ENCODE measurements around the gene PDE6D. TPM values are rescaled to one million over a fixed set of nuclear protein-coding genes. Genes with fewer than 3 reads are reported as not detected.

The PDE6D gene
- total RNA-seq, 2 donors from 2014 or later, result 17.3 to 31.8 TPM

GRCh38 chr2:231816327-231817026 lies 35.4 kb upstream of the PDE6D start:
- Histone ChIP-seq H3K4me1 (replicated peaks) (no peaks in the 10 kb centered on the region), H3K36me3 (no peaks in the 10 kb centered on the region), H3K27ac (no peak overlapping the region), H3K4me3 (no peak overlapping the region), H3K27me3 (replicated peaks; ENCODE audit: insufficient read depth) (no peaks in the 10 kb centered on the region), H3K9me3 (no peaks in the 10 kb centered on the region)
- WGBS, result 82% methylated on average over 8 of the region's 8 CpGs
- intact Hi-C loops (cut with DNase I), result no loop called here
- TF ChIP-seq POLR2A (IDR thresholded peaks at IDR 0.05) (no peak), POLR2AphosphoS5 (IDR thresholded peaks at IDR 0.05) (no peak), CTCF (IDR thresholded peaks at IDR 0.05) (no peak)
- no peak for DNase-seq (ENCODE audit: low spot score)

- Histone ChIP-seq H3K4me3 (no peak overlapping the region), H3K9me3 (no peaks in the 10 kb centered on the region), H3K27me3 (replicated peaks; ENCODE audit: insufficient read depth) (no peaks in the 10 kb centered on the region), H3K27ac (no peak overlapping the region), H3K4me1 (replicated peaks) (no peaks in the 10 kb centered on the region), H3K36me3 (peaks cover 0 to 6% of the 10 kb centered on the region in 2 donors)
- TF ChIP-seq CTCF (IDR thresholded peaks at IDR 0.05), result no peak
- TF ChIP-seq POLR2A (IDR thresholded peaks at IDR 0.05), result no peak
- no peak for TF ChIP-seq POLR2AphosphoS5 (IDR thresholded peaks at IDR 0.05)
- no peak for DNase-seq (ENCODE audit: low spot score)
- intact Hi-C loops (cut with DNase I), result no loop called here
Observed at GRCh38 chr2:231810905-231811304, 29.8 kb upstream of the PDE6D start.

GRCh38 chr2:231807020-231807419 lies 25.9 kb upstream of the PDE6D start:
- Histone ChIP-seq H3K4me1 (replicated peaks) (no peaks in the 10 kb centered on the region), H3K9me3 (no peaks in the 10 kb centered on the region), H3K4me3 (no peak overlapping the region), H3K36me3 (peaks cover 0 to 6% of the 10 kb centered on the region in 2 donors), H3K27ac (no peak overlapping the region), H3K27me3 (replicated peaks; ENCODE audit: insufficient read depth) (no peaks in the 10 kb centered on the region)
- no peak for DNase-seq (ENCODE audit: low spot score)
- no peak for TF ChIP-seq POLR2A (IDR thresholded peaks at IDR 0.05)
- TF ChIP-seq CTCF (IDR thresholded peaks at IDR 0.05), result no peak
- no peak for TF ChIP-seq POLR2AphosphoS5 (IDR thresholded peaks at IDR 0.05)
- 58% methylated on average over 2 of the region's 2 CpGs for WGBS
- intact Hi-C loops (cut with DNase I), result no loop called here

- TF ChIP-seq POLR2A (IDR thresholded peaks at IDR 0.05) (no peak), CTCF (IDR thresholded peaks at IDR 0.05) (no peak), POLR2AphosphoS5 (IDR thresholded peaks at IDR 0.05) (no peak)
- H3K4me3 ChIP-seq, result no peak overlapping the region
- peaks cover 6% of the 10 kb centered on the region for H3K4me1 ChIP-seq (replicated peaks)
- H3K9me3 ChIP-seq, result no peaks in the 10 kb centered on the region
- peaks cover 0 to 6% of the 10 kb centered on the region in 2 donors for H3K36me3 ChIP-seq
- no peaks in the 10 kb centered on the region for H3K27me3 ChIP-seq (replicated peaks; ENCODE audit: insufficient read depth)
- DNase-seq (ENCODE audit: low spot score), result no peak
- WGBS, result 95% methylated on average over 9 of the region's 9 CpGs
- intact Hi-C loops (cut with DNase I), result no loop called here
- no peak overlapping the region for H3K27ac ChIP-seq
Observed at GRCh38 chr2:231803501-231804138, 22.5 kb upstream of the PDE6D start.

Data from prostate gland (tissue), 2 donors.